ENCODE results near the gene PDE8B.
A peak's percentile ranks its signal among the peaks of the same experiment; 100 is the strongest.

The PDE8B gene

GRCh38 chr5:77449277-77449676 is 238.8 kb downstream of the PDE8B start:
- H3K79me1 ChIP-seq (ENCODE audit: low read length): no peaks in the 10 kb centered on the region
- H3K27ac ChIP-seq (ENCODE audit: low read depth, low read length): no peak overlapping the region
- no peak overlapping the region for H3K4ac ChIP-seq (ENCODE audit: low read depth, low read length)
- no peak overlapping the region for H2BK5ac ChIP-seq (ENCODE audit: low read depth, low read length, poor library complexity)
- H3K27me3 ChIP-seq (ENCODE audit: insufficient read depth, low read length): no peaks in the 10 kb centered on the region
- no peak overlapping the region for H3K4me3 ChIP-seq (ENCODE audit: low read depth, low read length)
- H2BK12ac ChIP-seq (ENCODE audit: low read length): no peak overlapping the region
- H4K8ac ChIP-seq (ENCODE audit: low read depth, low read length): no peak overlapping the region
- no peak overlapping the region for H2AFZ ChIP-seq (ENCODE audit: insufficient read depth, low read length, poor library complexity)
- H3K9ac ChIP-seq (ENCODE audit: low read length): no peak overlapping the region
- no peak overlapping the region for H3K14ac ChIP-seq (ENCODE audit: low read length)
- H4K91ac ChIP-seq (ENCODE audit: low read depth, low read length): no peak overlapping the region
- no peak overlapping the region for H2BK120ac ChIP-seq (ENCODE audit: insufficient read depth, low read length, poor library complexity)
- H3K4me1 ChIP-seq (ENCODE audit: control insufficient read depth in 1 of 2, insufficient read depth in 2 of 2, low read length in 2 of 2): no peaks in the 10 kb centered on the region
- no peak overlapping the region for H3K23ac ChIP-seq (ENCODE audit: low read length)
- no peak overlapping the region for H4K12ac ChIP-seq (ENCODE audit: low read depth, low read length)
- no peak overlapping the region for H3K4me2 ChIP-seq (ENCODE audit: low read length)
- no peaks in the 10 kb centered on the region for H3K79me2 ChIP-seq (ENCODE audit: control insufficient read depth, insufficient read depth, low read length, poor library complexity)
- no peak overlapping the region for H2AK5ac ChIP-seq (ENCODE audit: low read length)
- DNase-seq: no peak
- WGBS (ENCODE audit: extremely low coverage, insufficient coverage, insufficient read length): no CpG with 5 or more reads among the region's 1 CpG
- no peaks in the 10 kb centered on the region for H3K9me3 ChIP-seq (ENCODE audit: insufficient read depth, low read depth, low read length)
- peaks cover 0 to 6% of the 10 kb centered on the region in 2 experiments for H3K36me3 ChIP-seq (ENCODE audit: control insufficient read depth in 1 of 2, insufficient read depth in 2 of 2, low read length in 2 of 2)
- H3K18ac ChIP-seq (ENCODE audit: low read length): no peak overlapping the region

DNA sequence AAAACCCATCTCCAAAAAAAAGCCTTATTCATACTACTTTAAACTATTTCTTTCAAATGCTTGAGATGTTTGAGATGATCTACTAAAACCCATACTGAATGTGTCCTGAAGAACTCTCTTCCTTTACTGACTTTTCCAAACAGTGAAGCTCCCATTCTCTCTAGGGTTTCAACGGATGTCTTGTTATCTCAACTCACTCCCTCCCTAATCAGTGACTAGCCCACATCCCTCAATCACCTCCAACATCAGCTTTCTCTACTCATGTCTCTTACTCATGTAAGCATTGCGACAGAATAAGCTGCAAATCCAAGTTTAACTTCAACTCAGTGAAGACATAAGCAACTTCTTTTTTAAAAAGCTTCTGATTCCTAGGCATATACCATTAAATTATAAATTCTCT is 239.5 kb downstream of the PDE8B start:
- no peak overlapping the region for H4K8ac ChIP-seq (ENCODE audit: low read depth, low read length)
- no peaks in the 10 kb centered on the region for H3K79me1 ChIP-seq (ENCODE audit: low read length)
- no peak overlapping the region for H2BK5ac ChIP-seq (ENCODE audit: low read depth, low read length, poor library complexity)
- H2BK12ac ChIP-seq (ENCODE audit: low read length): no peak overlapping the region
- H3K4me1 ChIP-seq (ENCODE audit: control insufficient read depth in 1 of 2, insufficient read depth in 2 of 2, low read length in 2 of 2): no peaks in the 10 kb centered on the region
- no peak overlapping the region for H2AK5ac ChIP-seq (ENCODE audit: low read length)
- H3K9ac ChIP-seq (ENCODE audit: low read length): no peak overlapping the region
- H3K4ac ChIP-seq (ENCODE audit: low read depth, low read length): no peak overlapping the region
- H3K18ac ChIP-seq (ENCODE audit: low read length): no peak overlapping the region
- H3K14ac ChIP-seq (ENCODE audit: low read length): no peak overlapping the region
- no peak overlapping the region for H4K12ac ChIP-seq (ENCODE audit: low read depth, low read length)
- no peak overlapping the region for H3K4me3 ChIP-seq (ENCODE audit: low read depth, low read length)
- no peak overlapping the region for H3K4me2 ChIP-seq (ENCODE audit: low read length)
- DNase-seq: peak in 1 of 2 donors; percentile 36
- no peak overlapping the region for H2AFZ ChIP-seq (ENCODE audit: insufficient read depth, low read length, poor library complexity)
- H3K9me3 ChIP-seq (ENCODE audit: insufficient read depth, low read depth, low read length): no peaks in the 10 kb centered on the region
- no peak overlapping the region for H4K91ac ChIP-seq (ENCODE audit: low read depth, low read length)
- no CpG with 5 or more reads among the region's 2 CpGs for WGBS (ENCODE audit: extremely low coverage, insufficient coverage, insufficient read length)
- H3K23ac ChIP-seq (ENCODE audit: low read length): no peak overlapping the region
- H2BK120ac ChIP-seq (ENCODE audit: insufficient read depth, low read length, poor library complexity): no peak overlapping the region
- H3K27ac ChIP-seq (ENCODE audit: low read depth, low read length): no peak overlapping the region
- no peaks in the 10 kb centered on the region for H3K79me2 ChIP-seq (ENCODE audit: control insufficient read depth, insufficient read depth, low read length, poor library complexity)
- peaks cover 0 to 4% of the 10 kb centered on the region in 2 experiments for H3K36me3 ChIP-seq (ENCODE audit: control insufficient read depth in 1 of 2, insufficient read depth in 2 of 2, low read length in 2 of 2)
- no peaks in the 10 kb centered on the region for H3K27me3 ChIP-seq (ENCODE audit: insufficient read depth, low read length)

- H4K12ac ChIP-seq (ENCODE audit: low read depth, low read length): no peak overlapping the region
- H3K4me2 ChIP-seq (ENCODE audit: low read length): no peak overlapping the region
- H3K4me1 ChIP-seq (ENCODE audit: control insufficient read depth in 1 of 2, insufficient read depth in 2 of 2, low read length in 2 of 2): no peaks in the 10 kb centered on the region
- H2BK5ac ChIP-seq (ENCODE audit: low read depth, low read length, poor library complexity): no peak overlapping the region
- no peak overlapping the region for H4K8ac ChIP-seq (ENCODE audit: low read depth, low read length)
- no CpG with 5 or more reads among the region's 1 CpG for WGBS (ENCODE audit: extremely low coverage, insufficient coverage, insufficient read length)
- H2AFZ ChIP-seq (ENCODE audit: insufficient read depth, low read length, poor library complexity): no peak overlapping the region
- no peak overlapping the region for H2BK12ac ChIP-seq (ENCODE audit: low read length)
- H3K27me3 ChIP-seq (ENCODE audit: insufficient read depth, low read length): no peaks in the 10 kb centered on the region
- no peak for DNase-seq
- no peaks in the 10 kb centered on the region for H3K9me3 ChIP-seq (ENCODE audit: insufficient read depth, low read depth, low read length)
- no peak overlapping the region for H3K9ac ChIP-seq (ENCODE audit: low read length)
- no peak overlapping the region for H3K18ac ChIP-seq (ENCODE audit: low read length)
- H3K14ac ChIP-seq (ENCODE audit: low read length): no peak overlapping the region
- H3K4me3 ChIP-seq (ENCODE audit: low read depth, low read length): no peak overlapping the region
- H4K91ac ChIP-seq (ENCODE audit: low read depth, low read length): no peak overlapping the region
- H3K79me1 ChIP-seq (ENCODE audit: low read length): no peaks in the 10 kb centered on the region
- no peak overlapping the region for H3K23ac ChIP-seq (ENCODE audit: low read length)
- no peaks in the 10 kb centered on the region for H3K79me2 ChIP-seq (ENCODE audit: control insufficient read depth, insufficient read depth, low read length, poor library complexity)
- H3K36me3 ChIP-seq (ENCODE audit: control insufficient read depth in 1 of 2, insufficient read depth in 2 of 2, low read length in 2 of 2): peaks cover 0 to 4% of the 10 kb centered on the region in 2 experiments
- H3K27ac ChIP-seq (ENCODE audit: low read depth, low read length): no peak overlapping the region
- H2AK5ac ChIP-seq (ENCODE audit: low read length): no peak overlapping the region
- H3K4ac ChIP-seq (ENCODE audit: low read depth, low read length): no peak overlapping the region
- H2BK120ac ChIP-seq (ENCODE audit: insufficient read depth, low read length, poor library complexity): no peak overlapping the region
Measured at GRCh38 chr5:77452351-77452750, 241.9 kb downstream of the PDE8B start.

DNA sequence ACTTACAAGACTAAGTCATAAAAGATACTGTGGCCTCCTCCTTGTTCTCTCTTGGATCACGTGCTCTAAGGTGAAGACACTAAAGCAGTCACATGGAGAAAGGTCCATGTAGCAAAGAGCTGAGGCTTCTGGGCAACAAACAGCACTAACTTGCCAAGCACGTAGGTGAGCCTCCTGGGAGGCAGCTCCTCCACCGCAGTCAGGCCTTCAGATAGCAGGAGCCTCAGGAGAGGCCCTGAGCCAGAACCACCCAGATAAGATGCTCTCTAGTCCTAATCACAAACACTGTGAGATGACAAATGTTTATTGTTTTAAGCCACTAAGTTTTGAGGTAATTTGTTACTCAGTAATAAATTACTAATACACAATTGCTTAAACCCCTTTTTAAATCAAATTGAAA is 243.6 kb downstream of the PDE8B start:
- Histone ChIP-seq H3K79me1 (ENCODE audit: low read length) (no peaks in the 10 kb centered on the region), H2AK5ac (ENCODE audit: low read length) (no peak overlapping the region), H3K36me3 (ENCODE audit: control insufficient read depth in 1 of 2, insufficient read depth in 2 of 2, low read length in 2 of 2) (no peaks in the 10 kb centered on the region), H3K4me3 (ENCODE audit: low read depth, low read length) (no peak overlapping the region), H2BK5ac (ENCODE audit: low read depth, low read length, poor library complexity) (no peak overlapping the region), H2AFZ (ENCODE audit: insufficient read depth, low read length, poor library complexity) (no peak overlapping the region), H3K18ac (ENCODE audit: low read length) (no peak overlapping the region), H4K91ac (ENCODE audit: low read depth, low read length) (no peak overlapping the region), H3K9ac (ENCODE audit: low read length) (no peak overlapping the region), H2BK12ac (ENCODE audit: low read length) (no peak overlapping the region), H3K4me1 (ENCODE audit: control insufficient read depth in 1 of 2, insufficient read depth in 2 of 2, low read length in 2 of 2) (no peaks in the 10 kb centered on the region), H4K8ac (ENCODE audit: low read depth, low read length) (no peak overlapping the region), H3K23ac (ENCODE audit: low read length) (no peak overlapping the region), H3K27me3 (ENCODE audit: insufficient read depth, low read length) (no peaks in the 10 kb centered on the region), H3K27ac (ENCODE audit: low read depth, low read length) (no peak overlapping the region), H3K4me2 (ENCODE audit: low read length) (no peak overlapping the region), H3K79me2 (ENCODE audit: control insufficient read depth, insufficient read depth, low read length, poor library complexity) (no peaks in the 10 kb centered on the region), H3K9me3 (ENCODE audit: insufficient read depth, low read depth, low read length) (no peaks in the 10 kb centered on the region), H2BK120ac (ENCODE audit: insufficient read depth, low read length, poor library complexity) (no peak overlapping the region), H4K12ac (ENCODE audit: low read depth, low read length) (no peak overlapping the region), H3K14ac (ENCODE audit: low read length) (no peak overlapping the region), H3K4ac (ENCODE audit: low read depth, low read length) (no peak overlapping the region)
- WGBS (ENCODE audit: extremely low coverage, insufficient coverage, insufficient read length): no CpG with 5 or more reads among the region's 3 CpGs
- no peak for DNase-seq

All from trophoblast cell (in vitro differentiated cells and primary cell).